Measurements from ENCODE around the gene DIAPH2.

DIAPH2 gene

DNA sequence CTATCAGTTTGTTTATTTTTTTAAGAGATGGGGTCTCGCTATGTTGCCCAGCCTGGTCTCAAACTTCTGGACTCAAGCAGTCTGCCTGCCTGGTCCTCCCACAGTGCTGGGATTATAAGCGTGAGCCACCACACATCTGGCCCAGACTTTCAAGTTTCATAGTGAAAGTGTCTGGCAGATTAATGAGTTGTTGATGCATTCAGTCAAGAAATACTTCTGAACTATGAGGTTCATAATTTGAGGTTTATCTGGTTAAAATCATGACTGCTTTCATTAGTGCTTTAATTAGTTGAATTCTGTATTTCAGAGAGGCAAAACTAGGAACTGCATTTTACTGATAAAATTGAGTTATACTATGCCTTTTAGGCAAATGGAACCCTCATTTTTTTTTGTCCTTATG is 837.7 kb downstream of the DIAPH2 start:
- DNase-seq: no peak

DNA sequence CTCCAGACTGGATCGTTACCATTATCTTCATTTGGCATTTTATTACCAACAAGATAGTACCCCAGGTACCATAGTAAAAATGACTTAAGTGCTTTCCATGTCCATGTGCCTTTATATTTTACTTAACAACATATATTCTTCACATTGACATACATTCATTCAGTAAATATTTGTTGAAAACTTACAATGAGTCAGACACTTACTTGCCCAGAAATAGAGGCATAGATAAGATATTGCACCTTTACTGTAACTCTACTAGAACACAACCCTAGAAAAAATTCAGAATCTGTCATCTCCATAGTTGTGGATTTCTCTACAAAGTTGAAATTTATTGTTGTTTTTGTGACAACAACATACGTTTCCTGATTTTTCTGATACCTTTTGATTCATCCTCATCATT is 839.7 kb downstream of the DIAPH2 start:
- no peak for DNase-seq

DNA sequence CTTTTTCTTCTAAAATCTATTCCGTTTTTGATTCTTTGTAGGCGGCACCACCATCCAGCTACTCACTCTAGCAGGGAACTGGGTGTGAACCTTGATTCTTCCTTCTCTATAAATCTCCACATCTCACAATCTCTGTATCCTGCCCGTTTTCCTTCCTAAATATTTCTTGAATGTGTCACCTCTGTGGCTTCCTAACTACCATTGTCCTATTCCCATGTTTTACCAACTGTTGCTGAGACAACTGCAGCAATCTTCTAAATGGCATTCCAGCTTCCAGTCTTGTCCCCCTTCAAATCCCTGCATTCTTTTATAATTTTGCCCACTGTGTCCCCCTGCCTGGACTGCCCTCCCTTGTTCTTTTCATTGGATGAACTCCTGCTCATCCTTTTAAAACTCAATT is 840.4 kb downstream of the DIAPH2 start:
- DNase-seq: no peak

DNA sequence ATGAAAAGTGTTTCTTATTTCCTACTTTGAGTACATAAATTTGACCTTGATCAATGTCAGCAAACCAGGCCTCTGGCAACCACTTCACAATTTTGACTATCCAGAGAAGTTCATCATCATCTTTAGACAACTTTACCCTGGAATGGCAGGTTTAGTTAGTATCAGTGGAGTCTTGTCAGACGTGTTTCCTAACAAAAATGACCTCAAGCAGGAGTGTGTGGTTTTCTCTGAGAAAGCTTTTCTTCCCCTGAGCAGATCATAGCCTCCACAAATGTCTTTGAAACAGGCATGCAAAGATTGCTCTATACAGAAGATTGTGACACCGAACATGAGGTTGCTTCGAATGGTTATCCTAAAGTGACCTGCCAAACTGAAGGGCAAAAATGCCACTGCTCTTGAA is 841.3 kb downstream of the DIAPH2 start:
- DNase-seq: no peak

DNA sequence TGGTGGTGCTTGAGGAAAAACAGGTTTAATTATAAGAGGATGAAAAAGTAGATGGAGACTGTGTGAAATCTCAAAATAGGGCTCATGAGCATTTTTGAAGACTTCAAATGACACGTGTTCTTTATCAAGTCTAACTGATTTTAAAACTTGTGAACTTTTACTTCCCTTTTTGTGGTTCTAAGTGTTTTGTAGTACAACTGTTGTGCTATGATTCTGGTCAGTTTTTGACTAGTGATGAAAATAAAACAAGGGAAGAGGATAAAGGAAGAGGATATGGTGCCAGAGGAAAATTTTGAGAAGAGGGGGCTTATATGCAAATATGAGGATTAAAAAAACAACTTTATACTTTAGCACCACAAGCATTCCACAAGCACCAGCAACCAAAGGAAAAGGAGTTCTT is 843.1 kb downstream of the DIAPH2 start:
- DNase-seq: no peak

DNA sequence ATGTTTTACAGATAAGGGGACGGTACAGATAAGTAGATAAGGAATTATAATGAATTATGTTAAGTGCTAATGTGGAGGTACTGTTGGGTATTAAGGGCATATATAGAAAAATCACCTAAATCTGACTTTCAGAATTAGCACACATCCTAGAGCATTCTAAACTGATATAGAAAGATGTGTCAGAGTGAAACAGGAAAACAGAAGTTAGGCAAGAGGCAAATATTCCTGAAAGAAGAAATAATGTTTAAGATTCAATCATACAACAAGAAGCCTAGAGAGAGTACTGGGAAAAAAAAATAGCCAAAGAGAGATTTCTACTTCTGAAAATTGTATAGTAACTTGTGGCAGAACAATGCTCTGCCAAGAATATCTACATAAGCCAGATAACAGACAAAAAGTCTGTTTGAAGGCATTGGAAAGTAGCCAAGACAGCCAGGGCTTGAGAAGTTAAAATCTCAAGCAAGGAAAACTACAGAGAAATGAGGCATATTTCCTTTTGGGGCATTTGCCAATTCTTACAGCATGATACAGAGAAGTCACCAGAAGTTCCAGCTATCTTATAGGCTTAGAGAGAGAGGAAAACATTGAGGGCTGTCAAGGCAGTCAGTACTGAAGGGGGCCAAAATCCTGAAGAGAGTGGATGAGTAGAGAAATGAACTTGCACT is 845.0 kb downstream of the DIAPH2 start:
- no peak for DNase-seq

DNA sequence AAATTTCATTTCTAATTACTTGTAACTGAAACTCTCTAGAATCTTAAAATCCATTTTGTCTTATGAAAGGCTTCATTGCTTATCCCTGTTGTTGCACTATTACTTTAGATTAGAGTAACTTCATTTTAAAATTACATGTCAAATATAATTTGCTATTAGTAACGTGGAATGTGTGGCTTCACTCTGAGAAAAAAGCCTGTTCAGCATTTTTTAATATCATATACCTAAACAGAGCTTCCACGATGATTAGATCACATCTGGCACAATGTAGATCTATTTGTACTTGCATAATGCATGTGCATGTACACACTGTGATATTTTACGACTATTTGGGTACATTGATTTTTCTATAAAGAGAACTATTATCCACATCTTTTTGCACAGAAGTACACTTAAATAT is 847.2 kb downstream of the DIAPH2 start:
- no peak for DNase-seq

DNA sequence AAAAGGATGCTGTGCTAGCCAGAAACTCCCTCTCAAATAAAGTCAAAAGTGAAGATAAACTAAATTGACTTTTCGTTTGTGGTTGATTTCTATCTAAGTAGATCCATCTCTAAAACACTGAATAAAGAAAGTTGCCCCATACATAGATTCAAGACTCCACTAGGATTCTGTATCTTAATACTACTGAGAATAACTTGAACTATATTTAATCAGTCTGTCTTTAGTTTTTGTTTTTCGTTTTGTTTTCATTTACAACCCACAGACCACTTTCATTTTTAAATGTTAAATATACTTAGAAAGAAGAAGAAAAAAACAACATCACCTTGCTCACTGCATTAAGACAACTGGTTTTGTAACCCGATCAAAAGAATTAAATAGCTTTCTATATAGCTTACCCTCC is 854.1 kb downstream of the DIAPH2 start:
- DNase-seq: no peak

DNA sequence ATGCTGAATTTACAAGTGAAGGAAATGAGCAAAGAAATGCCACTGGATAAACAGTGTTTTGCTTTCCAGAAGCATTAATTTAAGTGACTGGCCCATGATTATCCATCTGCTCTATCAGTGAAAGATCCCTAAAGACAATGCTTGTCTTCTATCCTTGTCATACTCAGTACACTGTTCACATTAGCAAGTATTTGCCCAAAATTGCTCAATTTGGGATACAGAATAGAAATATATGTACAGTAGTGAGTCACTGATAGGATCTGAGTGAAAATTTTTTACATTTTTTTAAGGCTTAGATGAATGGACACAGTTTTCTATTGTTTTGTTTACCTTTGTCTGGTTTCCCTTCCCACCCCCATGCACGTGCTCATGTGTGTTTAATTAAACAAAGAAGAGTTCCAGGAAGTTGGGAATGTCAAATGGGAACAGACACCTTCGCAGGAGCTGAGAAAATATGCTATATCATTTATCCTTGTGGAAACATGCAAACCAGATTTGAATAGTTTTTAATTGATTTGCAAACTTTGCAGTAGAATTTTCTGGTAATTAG is 855.4 kb downstream of the DIAPH2 start:
- DNase-seq: no peak

DNA sequence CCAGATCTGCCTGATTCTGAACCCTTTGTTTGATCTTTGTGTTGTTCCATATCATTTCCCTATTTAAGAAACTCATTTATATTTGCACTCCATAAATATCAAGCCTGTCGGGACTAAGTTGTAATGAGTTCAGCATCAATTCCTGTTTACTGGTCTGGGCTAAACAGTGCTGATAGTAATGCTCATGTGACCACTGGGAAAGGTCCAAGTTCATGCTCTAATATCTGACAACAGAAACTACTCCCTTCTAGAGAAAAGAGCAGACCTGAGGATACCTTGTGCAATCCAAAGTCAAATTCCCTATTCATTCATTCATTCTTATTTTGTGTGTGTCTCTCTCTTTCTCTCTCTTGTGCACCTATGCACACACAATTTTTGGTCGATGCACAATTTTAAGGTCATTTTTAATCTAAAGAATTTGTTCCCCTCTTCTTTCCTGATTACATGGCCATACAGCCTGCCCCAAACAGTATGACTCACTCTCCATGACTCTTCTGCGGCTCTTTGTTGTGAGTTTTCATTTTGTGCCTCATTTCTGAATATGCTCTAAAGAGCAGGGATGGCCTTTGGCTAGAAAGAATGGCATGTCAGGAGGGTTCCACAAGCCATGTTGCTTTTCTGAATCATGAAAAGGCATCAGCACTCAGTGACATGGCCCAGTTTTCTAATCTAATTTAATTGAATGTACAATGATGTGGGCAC is 863.4 kb downstream of the DIAPH2 start:
- no peak for DNase-seq

DNA sequence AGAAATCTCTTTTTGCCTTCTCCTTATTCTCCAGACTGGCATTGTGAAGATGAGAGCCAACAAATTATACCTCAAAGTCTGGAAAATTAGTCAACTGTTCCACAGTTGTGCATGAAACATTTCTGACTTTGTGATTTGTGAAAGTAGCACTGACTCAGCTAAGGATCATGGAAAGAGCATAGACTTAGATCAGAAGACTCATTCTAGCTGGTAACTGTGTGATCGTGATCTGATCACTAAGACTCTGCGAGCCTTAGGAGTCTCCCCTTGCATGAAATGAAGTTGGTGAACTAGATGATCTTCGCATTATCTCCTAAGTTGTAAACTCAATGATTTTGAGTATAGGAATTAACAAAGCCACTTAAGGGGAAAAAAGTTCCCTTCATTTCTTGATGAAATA is 867.2 kb downstream of the DIAPH2 start:
- no peak for DNase-seq

DNA sequence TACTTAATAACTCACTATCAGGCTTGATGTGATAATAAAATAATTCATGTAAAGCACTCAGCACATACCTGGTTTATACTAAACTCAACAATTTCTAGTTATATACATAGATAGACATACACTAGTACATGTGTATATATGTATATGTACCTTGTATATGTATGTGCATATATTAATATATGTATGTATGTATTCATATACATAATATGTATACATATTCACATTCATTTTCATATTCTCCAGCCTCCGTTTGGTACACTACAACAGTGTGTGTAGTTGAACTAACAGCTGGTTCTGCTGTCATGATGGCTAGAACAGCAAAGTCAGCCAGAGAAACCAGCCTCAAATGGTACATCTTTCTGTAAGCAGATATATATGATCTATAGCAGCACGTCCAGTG is 869.2 kb downstream of the DIAPH2 start:
- no peak for DNase-seq

DNA sequence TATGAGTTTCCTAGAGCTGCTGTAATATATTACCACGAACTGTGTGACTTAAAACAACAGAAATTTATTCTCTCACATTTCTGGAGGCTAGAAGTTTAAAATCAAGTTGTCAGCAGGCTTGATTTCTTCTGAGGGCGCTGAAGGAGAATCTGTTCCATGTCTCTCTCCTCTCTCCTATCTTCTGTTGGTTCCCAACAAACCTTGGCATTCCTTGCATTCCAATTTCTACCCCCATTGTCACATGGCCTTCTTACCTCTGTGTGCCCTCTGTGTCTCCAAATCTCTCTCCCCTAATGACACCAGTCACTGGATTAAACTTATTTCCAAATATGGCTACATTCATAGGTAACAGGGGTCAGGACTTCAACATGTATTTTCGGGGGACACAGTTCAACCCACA is 871.7 kb downstream of the DIAPH2 start:
- no peak for DNase-seq

DNA sequence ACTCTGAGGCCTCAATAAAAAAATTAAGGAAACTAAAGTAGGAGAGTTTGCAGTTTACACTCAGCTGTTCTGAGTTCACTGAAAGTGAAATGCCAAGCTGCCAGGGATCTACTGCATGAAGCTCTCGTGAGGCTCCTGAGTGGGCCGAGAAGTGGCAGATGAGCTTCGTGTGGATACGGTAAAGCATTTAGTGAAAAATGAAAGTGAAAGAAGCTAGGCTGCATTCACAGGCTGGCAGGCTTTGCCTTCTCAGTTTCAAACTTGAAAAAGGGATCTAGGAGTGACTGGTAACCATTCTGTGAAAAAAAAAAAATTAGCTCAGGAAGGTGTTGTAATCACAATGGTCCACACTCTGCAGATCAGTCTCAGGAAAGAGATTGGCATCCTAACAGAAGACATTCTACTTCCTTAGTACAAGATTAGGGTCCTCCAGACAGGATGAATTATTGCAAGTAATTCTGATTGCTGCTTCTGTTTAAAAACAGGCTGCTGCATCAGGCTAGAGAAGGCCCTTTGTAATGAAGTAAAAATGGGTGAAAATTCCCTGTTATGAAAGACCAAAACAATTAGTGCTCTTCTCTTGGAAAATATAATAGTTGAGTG is 879.0 kb downstream of the DIAPH2 start:
- no peak for DNase-seq

DNA sequence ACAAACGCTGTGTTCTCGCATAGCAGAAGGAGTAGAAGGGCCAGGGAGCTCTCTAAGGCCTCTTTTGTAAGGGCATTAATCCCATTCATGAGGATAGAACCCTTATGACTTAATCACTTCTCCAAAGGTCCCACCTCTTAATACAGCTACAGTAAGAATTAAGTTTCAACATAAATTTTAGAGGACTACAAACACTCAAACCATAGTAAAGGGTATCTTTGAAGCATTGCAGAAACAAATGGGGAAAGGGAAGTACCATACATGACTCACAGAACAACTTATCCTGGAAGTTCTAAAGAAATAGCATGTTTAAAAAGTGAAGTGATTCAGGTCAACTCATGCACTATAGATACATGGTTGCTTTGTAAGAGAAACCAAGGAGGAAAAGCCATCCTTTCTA is 879.9 kb downstream of the DIAPH2 start:
- DNase-seq: peak; percentile 27

DNA sequence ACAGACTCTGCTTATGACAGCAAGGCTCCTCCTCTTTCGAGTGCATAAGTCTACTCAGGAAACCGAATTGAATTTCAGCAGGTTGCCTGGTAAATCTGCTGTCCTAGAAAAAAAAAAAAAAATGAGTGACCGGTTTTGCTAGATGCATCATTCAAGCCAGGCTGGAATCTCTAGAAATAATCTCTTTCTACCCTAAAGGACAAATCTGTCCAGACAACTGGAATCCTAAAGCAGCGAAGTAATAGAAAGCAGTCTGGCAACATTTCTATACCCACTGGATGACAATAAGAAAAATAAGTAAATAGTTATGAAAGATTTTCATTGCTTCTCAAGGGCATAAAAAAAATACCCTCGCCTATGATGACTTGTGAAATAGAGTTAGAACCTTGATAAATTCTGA is 902.5 kb downstream of the DIAPH2 start:
- DNase-seq: no peak

DNA sequence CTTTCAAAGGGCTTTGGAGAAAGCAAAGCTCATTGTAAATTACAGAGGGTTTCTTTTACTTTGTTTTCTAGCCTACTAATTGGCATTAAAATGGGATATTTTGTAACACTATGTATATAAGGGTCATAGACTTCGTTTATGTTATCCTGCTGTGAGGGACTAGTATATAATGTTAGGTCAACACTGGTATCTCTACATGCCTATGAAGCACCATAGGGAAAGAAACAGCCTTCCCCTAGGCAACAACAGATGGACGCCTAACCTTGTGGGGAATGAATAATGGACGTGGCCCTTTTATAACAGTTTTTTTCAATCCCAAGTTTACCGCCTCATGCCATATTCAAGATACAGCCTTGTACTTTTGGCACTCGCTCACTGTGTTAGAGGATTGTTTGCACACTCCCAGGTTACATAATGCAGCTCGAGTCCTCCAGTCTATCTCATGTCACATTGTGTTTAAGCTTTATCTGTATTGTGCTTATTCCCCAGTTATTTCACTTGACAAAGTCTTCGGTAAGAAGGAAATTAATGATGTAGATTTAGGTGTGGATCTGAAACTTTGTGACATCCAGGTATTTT is 910.1 kb downstream of the DIAPH2 start:
- no peak for DNase-seq

DNA sequence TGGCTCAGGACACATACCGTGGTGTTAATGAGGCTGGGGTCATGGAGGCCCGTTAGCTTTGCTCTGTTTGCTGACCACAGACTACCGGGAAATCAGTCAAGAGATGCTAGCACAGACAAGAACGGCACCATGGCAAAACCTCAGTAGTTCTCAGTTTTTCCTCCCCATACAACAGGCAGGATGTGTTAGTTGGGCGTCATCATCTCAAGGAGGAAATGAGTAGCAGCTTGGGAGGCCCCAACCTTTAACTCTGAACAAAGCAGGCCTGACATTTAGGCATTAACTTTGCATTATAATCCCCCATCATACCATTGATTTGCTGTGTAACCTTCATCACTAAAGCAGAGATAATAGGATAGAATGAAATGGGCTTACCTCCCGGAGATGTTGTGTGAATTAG is 913.3 kb downstream of the DIAPH2 start:
- DNase-seq: no peak

DNA sequence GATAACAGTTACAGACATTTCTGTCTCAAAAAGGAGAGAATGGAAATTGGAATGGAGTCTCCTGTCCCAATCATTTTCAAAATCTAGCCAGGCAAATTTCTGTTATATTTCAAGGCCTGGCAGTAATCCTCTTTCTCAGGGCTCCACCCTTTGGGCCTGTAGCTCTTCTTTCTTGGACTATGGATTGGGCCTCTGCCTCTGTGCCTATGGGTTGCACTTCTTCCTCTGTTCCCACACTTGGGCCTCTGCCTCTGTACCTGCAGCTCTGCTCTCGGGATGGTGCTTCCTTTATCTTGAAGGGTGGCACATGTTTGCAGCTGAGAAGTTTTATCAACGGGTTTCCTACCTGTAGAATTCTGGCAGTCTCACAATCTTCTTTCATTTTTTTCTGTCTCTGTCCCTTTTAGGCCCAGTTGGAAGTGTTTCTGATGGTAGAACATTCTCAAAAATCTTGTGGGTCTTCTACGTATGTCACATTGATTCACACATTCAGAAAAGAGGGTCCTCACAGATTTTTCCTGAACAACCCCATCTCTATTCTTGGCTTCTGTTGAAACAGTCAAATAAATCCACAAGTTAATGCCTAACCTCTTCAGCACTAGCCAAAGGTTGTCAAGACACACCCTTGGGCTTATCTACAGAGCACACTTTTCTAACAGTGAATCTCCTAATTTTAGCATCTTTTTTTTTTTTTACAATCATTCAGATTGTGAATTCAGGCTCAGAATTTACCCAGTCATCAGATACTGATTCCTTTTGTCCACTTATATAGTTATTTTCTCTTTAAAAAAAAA is 918.0 kb downstream of the DIAPH2 start:
- DNase-seq: no peak

DNA sequence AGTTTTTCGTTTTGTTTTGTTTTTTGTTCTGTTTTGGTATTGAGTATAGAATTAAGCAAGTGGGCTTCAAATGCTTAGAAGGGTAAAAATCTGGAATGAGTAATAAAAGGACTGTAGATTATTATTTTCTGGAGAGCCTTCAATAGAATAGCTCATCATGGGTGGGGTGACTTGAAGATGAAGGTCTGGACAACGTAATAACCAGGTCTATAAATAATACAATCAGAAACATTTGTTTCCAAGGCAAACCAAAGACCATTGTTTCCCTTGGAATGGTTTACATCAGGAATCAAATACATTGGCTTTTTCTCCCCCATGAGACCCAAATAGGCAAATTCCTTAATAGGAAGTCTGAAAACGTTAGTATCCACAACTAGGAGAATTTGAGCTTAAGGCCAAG is 920.6 kb downstream of the DIAPH2 start:
- DNase-seq: no peak

DNA sequence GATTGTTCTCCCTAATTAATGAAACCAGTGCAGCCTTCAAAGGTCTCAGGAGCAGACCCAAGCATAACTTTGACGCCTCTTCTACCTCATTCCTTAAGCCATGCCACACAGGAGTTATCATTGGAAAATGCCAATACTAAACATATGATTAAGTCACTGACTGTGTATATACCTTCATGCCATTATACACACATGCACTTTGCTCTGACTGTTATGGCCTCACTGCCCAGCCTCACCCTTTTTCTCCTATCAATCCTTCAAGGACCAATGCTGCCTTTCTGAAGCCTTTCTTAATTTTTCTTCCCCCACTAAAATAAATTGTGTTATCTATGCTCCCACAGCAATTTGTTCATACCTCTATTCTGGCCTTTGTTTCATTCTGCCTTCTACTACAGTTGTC is 924.7 kb downstream of the DIAPH2 start:
- DNase-seq: no peak

DNA sequence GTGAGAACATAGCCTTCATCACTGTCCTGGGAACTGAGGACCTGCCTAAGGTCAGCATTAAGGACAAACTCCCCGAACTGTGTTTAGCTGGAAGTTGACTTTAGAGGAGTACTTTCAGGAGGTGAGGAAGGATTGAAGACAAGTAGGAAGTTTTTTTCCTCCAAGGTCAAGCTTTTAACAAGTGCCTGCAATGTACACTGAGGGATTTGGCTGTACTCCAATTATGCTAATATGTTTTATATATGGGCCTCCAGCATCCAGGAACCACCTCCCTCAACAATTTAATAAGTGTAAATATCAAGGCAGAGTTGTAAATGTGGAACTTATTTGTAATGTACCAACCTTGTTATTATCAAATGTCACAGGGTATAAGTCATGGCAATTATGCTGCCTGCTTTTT is 925.3 kb downstream of the DIAPH2 start:
- no peak for DNase-seq

DNA sequence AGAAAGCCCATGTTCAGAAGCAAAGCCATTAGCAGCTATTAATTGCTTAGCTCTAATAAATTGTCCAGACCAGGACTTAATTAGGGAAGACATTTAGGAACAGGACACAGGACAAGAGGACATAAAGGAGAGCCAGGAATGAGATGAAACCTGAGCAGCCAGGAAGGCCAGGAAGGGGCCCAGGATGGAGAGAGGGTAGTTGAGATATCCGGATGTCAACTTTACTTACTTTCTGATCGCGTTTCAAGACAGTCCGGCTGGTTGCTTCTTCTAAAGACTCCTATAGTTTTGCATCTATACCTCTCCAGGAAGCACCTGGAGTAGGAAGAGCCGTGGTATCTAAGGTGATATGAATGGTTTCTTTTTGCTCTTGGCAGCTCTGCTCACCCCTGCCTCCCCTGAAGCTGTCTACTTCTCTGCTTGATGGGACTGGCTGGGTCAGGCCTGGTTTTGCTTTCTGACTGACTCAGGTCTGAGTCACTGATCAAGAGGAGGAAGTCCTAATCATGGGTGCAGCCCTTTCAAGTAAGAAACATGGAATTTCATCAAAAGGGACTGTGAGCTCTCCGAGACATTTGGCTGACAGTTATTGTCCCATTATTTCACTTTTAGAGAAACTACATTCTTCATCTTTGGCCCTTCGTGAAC is 932.4 kb downstream of the DIAPH2 start:
- DNase-seq: no peak

Data from NCI-H524 treated with DMSO at 0.1 percent for 48 hours (cell line).